Sciatic nerve (tissue), 2 donors: ENCODE data around the gene SLK. TPM values are rescaled to one million over a fixed set of nuclear protein-coding genes. Genes with fewer than 3 reads are reported as not detected.

Experiments used
- ATAC-seq: fragments of 200-7000 bp; cut with Tn5 transposase; one replicate; pipeline ENCODE4 v1.9.1; 2020; ENCODE audit warnings: mild to moderate bottlenecking, moderate library complexity
- DNase-seq: peaks from one replicate; pipeline ENCODE4 v3.0.0-alpha.2; 2020; ENCODE audit warnings: low spot score
- intact Hi-C: fragments of 100-400 bp; cut with DNase I; formaldehyde crosslinking; loops from one replicate; pipeline ENCODE4 v1.14.2; 2022
- total RNA-seq: library from RNA; stranded (reverse); fragmentation: NEBNext Ultra II Directional; extraction: Animal tissue kit (Norgen Biotek cat#: 25700); gene quantifications from one replicate; pipeline ENCODE4 v1.2.1, GENCODE V29; 2021
- donor health status: DM: no; HTN: no; CAD: no.
- donor health status: DM: no; HTN: no; CAD: no.

Gene SLK
- total RNA-seq = 52.5 TPM

DNA sequence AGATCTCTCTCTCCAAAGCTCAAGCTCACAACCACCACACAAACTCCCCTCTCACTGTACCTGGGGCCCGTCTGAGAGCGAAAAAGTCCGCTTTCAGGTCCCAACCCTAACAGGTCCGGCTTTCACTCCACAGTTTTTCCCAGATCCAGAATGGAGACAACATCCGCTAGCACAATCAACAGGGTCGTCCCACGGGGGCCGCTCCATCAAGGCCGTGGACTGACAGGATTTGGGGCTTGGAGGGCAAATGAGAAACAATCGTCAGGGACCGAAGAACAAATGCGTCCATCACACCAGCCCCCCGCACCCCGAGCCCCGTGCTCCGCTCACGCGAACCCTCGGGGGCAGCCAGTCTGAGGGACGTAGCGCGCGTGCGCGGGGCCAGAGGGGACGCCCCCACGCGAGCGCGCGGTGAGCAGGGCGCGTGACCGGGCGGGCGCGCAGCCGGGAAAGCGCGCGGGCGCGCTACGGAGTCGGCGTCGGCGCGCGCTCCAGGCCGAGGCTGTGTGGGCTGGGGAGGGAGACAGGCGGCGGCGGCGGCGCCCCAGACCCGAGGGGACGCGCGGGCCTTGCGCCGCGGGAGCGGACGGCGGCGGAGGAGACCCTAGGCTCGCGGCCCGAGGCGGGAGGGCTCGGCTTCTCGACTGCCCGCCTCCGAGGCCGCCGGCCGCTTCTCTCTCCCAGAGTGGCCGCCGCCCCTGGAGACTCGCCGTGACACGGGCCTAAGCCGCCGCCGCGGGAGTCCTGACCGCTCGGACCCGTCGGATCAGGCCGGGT, at the start of gene SLK:
SLK (plus strand) TSS at position 470 of the 777 bp plus-strand sequence. CDS start 606 bp downstream, outside the sequence.
- intact Hi-C loops = no loop called here

DNA sequence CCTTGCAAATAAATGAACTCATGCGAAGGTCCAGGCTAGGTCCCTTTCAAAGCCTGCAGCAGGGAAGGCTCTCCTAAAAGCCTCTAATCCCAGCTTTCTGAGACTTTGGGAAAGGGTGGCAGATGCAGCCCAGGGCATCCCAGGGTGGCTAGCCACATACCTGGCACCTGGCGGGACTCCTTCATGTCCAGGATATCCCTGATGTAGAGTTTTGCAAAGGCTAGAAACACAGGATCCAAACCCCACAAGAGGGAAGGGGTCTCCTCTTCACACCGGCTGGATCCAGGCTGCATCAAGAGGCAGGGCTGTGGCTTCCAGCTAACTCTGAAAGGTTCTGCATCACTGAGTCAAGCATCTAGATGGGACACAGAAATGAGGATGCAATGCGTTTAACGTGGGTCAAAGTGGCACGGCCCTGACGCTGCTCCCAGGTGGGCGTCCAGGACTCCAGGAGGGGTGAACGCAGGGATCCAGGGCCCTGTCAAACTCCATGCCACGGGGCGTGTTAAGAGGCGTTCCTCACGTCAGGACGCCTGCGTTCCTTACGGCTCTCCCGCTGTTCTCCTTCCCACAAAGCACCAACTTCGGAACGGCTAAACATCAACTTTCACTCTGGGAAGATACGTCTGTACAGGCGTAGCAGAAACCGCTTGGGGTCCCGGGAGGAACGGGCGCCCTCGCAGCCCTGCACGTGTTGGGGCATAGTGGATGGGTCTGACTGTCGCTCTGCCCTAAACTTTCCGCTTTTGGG, 49.5 kb upstream of the SLK start:
- DNase-seq = peak; percentile 75
- intact Hi-C loops = no loop called here
- peak; percentile 54 for ATAC-seq

More for the DNA sequence above, at the start of gene SLK:
- peak; percentile 90 for DNase-seq
- peak; percentile 98 for ATAC-seq

- DNase-seq (peak; percentile 98), ATAC-seq (peak; percentile 98)
- intact Hi-C loops = no loop called here
These were observed 48.7 kb upstream of the SLK start, which contains the start of gene STN1 for GRCh38 chr10:103918053-103918846. STN1 (minus strand) TSS chr10:103918184; CDS start chr10:103917594, 590 bp downstream.

DNA sequence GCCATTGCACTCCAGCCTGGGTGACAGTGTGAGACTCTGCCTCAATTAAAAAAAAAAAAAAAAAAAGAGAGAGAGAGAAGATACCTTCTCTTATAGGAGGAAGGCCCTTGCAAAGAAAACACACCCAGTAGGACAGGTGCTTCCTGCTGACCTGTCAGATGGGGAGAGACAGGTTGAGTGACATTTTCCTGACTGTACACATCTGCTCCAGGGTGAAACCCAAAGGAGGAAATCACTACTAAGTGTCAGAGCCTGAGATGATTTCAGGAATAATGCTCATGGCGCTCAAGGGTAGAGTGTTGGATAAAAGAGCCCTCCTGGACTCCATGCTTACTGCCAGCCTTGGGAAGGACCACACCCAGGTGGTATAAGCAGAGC, 47.3 kb upstream of the SLK start:
- no peak for ATAC-seq
- intact Hi-C loops = no loop called here
- DNase-seq = no peak

DNA sequence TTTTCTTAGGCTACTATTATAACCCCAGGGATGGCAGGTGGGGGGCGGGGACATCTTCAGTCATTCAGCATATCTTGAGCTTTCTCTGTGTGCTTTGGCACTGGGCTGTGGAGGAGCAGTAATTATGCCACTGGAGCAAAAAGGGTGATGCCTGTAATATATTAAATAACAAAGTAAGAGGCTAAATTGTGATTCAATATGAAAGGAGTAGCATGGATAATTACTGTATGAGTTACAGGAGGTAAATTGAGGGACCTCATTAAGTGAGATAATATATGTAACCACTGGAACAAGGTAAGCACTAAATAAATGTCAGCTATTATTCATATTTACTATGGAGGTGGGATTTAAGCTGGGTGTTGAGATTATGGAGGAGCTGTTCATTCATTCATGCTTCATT, 45.7 kb upstream of the SLK start:
- no peak for ATAC-seq
- no peak for DNase-seq
- intact Hi-C loops = no loop called here

DNA sequence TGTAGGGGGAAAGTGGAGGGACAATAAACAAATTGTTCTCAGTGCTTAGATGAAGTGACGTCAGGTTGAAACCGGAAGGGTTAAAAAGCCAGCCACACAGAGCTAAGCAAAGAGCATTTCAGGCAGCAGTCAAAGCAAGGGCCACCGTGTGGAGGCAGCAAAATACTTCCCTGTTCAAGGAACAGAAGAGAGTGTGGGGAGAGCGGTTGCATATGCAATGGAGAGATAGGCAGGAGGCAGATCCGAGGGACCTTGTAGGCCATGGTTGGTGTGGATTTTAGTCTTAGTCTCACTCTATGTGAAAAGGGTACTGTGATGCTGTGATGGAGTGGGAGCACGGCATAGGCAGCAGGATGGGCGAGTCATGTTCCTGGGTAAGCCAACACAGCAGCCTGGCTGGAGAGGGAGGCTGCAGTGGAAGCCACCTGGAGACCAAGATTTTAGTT, 45.2 kb upstream of the SLK start:
- no peak for ATAC-seq
- DNase-seq = no peak
- intact Hi-C loops = no loop called here

DNA sequence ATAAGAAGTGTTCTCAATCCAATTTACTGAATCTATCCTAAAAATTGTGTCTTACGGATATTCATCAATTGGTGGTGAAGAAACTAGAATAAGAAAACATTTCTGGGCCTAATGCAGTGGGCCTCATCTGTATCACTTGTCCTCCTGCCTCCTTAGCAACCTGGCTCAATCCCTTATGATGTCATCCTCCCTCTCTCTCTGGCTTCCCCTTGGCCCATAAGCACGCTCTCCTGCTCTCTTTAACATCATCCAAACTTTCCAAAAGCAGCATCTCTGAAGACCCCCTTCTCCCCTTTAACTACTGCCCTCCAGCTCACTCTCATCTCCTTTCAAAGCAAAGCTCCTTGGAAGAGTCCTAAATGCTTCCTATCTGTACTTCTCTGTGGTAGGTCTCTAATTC, 44.3 kb upstream of the SLK start:
- intact Hi-C loops = no loop called here
- ATAC-seq (no peak), DNase-seq (no peak)

DNA sequence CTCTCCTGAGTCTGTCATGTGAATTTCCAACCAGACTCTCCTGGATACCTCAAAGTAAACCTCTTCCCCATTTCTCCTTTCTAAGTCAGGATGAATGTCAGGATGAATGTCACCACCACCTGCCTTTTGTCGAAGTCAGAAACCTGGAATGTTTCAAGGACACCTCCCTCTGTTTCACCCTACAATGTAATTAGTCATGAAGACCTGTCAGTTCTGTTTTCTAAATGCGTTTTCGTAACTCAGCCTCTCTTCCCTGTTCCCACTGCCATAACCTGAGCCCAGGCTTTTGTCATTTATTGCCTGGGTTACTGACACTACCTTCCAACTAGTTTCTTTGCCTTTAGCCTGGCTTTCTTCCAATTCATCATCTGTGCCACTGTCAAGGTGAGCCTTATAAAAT, 43.4 kb upstream of the SLK start:
- ATAC-seq = no peak

DNA sequence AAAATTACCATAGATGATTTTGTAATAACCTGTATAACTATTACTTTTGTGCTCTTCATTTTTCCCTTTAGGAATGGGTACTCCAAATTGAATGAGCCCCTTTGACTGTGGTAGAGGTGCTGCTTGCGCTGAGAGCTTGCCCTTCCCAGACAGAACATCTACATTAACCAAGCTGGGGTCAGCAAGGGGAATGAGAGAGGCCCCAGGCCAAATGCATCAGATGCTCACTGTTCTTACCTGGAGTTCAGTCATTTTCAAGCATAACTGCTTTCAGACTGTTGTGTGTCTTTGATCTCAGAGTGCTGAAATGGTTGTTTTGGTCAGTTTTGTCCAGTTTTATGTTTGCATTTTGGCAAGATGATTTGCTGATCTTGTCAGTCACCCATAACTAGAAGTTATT, 41.3 kb upstream of the SLK start:
- intact Hi-C loops = no loop called here
- DNase-seq (no peak), ATAC-seq (no peak)

More for the DNA sequence above, 43.4 kb upstream of the SLK start:
- no peak for DNase-seq
- intact Hi-C loops = no loop called here

DNA sequence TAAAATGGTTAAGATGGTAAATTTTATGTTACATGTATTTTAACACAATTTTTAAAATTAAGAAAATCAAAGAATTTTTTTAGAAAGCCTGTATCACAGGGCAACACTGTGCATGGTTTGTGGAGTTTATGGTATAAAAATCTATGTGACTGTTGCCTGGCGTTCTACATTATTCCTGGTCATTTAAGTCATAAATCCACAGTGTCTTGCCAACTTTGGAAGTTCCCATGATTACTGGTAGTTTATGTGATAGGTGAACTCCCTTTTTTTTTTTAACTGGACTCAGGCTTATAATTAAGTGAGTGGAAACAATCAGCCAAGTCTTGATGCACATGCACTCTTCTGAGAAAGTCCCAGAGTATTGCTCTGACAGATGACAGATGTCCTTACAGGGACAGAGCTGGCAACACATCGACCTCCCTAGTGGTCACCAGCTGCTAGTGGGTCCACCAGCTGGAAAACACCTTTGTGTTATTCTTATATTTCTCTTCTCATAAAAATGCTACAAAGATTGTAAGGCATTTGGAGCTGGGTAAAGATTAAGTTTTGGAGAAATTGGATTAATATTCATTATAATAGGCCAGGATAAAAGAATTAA, 40.1 kb upstream of the SLK start:
- DNase-seq = no peak
- intact Hi-C loops = no loop called here
- ATAC-seq = no peak

DNA sequence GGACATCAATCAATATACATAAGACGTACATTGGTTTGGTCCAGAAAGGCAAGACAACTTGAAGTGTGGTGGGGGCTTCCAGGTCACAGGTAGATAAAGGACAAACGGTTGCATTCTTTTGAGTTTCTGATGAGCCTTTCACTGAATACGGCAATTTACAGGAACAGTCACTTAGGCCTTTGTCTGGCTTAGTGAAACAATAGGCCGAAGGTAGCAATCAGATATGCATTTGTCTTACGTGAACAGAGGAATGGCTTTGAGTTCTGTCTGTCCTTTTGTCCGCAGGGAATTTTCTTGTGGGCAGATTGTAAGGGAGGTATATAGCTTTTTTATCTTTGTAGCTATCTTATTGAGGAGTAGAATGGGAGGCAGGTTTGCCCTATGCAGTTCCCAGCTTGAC, 38.2 kb upstream of the SLK start:
- DNase-seq (no peak), ATAC-seq (no peak)
- intact Hi-C loops = no loop called here

- no peak for DNase-seq
- ATAC-seq = no peak
- intact Hi-C loops = no loop called here
These were observed 37.5 kb upstream of the SLK start for GRCh38 chr10:103929381-103929921.

- intact Hi-C loops = no loop called here
- no peak for DNase-seq
- ATAC-seq = no peak
These were observed 36.5 kb upstream of the SLK start for GRCh38 chr10:103930449-103930848.

GRCh38 chr10:103930881-103931280, 36.1 kb upstream of the SLK start:
- no peak for ATAC-seq

GRCh38 chr10:103931603-103932002, 35.3 kb upstream of the SLK start:
- intact Hi-C loops = no loop called here
- no peak for DNase-seq
- ATAC-seq = no peak

More at GRCh38 chr10:103930881-103931280, 36.1 kb upstream of the SLK start:
- intact Hi-C loops = no loop called here
- no peak for DNase-seq

GRCh38 chr10:103932271-103932670, 34.7 kb upstream of the SLK start:
- ATAC-seq = no peak
- no peak for DNase-seq
- intact Hi-C loops = no loop called here

GRCh38 chr10:103932971-103933370, 34.0 kb upstream of the SLK start:
- no peak for ATAC-seq
- intact Hi-C loops = no loop called here
- DNase-seq = no peak

GRCh38 chr10:103933557-103934121, 33.3 kb upstream of the SLK start:
- DNase-seq (no peak), ATAC-seq (no peak)
- intact Hi-C loops = no loop called here

DNA sequence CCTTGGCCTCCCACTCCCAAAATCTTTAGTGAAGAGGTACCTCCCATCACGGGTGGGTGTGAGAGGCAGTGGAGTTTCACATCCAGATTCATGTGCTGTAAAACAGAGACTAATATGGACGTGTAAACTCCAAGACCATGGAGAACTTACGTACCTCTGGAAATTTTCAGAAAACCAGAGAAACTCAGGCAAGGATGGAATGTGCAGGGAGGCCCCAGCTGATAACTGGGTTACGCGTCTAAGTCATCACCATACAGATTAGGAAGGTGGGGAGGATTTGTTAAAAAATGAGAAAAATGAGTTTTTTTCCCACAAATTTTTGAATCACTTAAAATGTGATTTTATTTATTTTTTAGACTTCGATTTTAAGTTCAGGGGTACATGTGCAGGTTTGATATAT, 32.6 kb upstream of the SLK start:
- DNase-seq (no peak), ATAC-seq (no peak)
- intact Hi-C loops = no loop called here
